GM12865 (cell line): ENCODE measurements around the gene CDK16.

ENCODE experiments used
- DNase-seq: peaks from one replicate; pipeline ENCODE4 v3.0.0; 2010; ENCODE audit warnings: low read depth
- H3K4me3 ChIP-seq: 2 replicates; pipeline ENCODE4 v1.5.1; 2011; ENCODE audit warnings: mild to moderate bottlenecking, low read depth, low read length, control low read depth
- TF ChIP-seq, protein P1 (sequence below): IDR thresholded peaks from 2 replicates; pipeline ENCODE4 v1.5.1; 2011; ENCODE audit warnings: low read length, control low read depth, low read depth, inconsistent platforms; ENCODE audit not compliant: insufficient read depth; ENCODE audit errors: missing control alignments

Gene CDK16

GRCh38 chrX:47178337-47178736 is 40.1 kb upstream of the CDK16 start:
- no peak overlapping the region for H3K4me3 ChIP-seq
- TF ChIP-seq, protein P1, sequence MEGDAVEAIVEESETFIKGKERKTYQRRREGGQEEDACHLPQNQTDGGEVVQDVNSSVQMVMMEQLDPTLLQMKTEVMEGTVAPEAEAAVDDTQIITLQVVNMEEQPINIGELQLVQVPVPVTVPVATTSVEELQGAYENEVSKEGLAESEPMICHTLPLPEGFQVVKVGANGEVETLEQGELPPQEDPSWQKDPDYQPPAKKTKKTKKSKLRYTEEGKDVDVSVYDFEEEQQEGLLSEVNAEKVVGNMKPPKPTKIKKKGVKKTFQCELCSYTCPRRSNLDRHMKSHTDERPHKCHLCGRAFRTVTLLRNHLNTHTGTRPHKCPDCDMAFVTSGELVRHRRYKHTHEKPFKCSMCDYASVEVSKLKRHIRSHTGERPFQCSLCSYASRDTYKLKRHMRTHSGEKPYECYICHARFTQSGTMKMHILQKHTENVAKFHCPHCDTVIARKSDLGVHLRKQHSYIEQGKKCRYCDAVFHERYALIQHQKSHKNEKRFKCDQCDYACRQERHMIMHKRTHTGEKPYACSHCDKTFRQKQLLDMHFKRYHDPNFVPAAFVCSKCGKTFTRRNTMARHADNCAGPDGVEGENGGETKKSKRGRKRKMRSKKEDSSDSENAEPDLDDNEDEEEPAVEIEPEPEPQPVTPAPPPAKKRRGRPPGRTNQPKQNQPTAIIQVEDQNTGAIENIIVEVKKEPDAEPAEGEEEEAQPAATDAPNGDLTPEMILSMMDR: no peak
- no peak for DNase-seq

DNA sequence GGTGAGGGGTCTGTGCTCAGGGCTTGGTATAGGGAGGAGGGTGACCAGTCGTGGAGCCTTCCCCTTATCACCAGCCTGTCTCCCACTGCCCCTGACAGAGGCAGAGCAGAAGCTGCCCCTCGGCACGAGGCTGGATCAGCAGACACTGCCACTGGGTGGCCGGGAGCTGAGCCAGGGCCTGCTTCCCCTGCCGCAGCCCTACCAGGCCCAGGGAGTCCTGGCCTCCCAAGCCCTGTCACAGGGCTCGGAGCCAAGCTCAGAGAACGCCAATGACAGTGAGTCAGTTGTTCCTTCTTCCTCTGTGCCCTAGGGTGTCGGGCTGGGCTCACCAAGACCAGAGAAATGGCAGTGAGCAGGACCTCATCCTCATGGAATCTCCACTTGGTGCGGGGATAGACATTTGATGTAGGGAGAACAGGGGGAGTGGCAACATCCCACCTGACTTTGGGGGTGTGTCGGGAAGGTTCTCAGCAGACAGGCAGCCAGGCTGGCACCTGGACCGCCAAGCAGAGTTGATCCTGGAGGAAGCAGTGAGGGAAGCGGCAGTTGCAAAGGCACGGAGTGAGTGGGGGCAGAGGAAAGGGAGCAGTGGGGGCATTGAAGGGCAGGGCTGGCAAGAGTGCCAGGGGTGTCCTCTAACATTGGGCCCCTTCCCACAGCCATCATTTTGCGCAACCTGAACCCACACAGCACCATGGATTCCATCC is 39.1 kb upstream of the CDK16 start:
- DNase-seq: no peak
- no peak overlapping the region for H3K4me3 ChIP-seq
- TF ChIP-seq, protein P1: no peak

DNA sequence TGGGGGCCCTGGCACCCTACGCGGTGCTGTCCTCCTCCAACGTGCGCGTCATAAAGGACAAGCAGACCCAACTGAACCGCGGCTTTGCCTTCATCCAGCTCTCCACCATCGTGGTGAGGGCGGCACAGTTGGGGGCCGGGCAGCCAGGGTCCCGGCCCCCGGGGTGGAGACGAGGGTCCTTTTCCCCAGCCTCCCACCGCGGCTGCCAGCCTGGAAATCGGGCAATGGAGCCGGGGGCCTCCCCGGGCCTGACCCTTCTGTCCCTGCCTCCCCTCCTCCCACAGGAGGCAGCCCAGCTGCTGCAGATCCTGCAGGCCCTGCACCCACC is 38.6 kb upstream of the CDK16 start:
- H3K4me3 ChIP-seq: no peak overlapping the region
- TF ChIP-seq, protein P1: no peak
- DNase-seq: no peak

DNA sequence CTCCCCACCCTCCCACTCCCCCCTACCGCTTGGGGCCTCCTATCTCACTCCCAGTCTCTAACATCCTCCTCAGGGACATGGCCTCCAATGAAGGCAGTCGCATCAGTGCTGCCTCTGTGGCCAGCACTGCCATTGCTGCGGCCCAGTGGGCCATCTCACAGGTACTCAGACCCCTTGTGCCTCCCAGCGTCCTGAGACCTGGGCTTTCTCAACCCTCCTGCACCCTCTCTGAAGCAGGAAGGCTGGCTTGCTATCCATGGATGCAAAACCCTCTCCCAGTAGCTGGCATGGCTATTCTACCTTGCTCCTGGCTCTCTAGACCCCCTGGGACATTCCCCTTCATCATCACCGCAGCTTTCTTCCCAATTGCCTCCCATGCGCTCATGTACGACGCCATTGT is 38.1 kb upstream of the CDK16 start:
- no peak for DNase-seq
- H3K4me3 ChIP-seq: no peak overlapping the region
- TF ChIP-seq, protein P1: no peak

DNA sequence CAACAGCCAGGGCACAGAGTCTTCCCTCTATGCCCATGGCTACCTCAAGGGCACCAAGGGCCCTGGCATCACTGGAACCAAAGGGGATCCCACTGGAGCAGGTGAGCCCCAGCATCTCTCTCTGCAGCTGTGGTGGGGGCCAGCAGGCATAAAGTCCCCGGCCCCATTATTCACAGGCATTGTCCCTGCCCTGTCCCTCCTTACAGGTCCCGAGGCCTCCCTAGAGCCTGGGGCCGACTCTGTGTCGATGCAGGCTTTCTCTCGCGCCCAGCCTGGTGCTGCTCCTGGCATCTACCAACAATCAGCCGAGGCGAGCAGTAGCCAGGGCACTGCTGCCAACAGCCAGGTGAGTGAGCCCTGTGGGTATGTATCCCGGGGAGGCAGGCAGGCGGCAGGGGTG is 37.2 kb upstream of the CDK16 start:
- DNase-seq: no peak
- H3K4me3 ChIP-seq: no peak overlapping the region
- TF ChIP-seq, protein P1: no peak

DNA sequence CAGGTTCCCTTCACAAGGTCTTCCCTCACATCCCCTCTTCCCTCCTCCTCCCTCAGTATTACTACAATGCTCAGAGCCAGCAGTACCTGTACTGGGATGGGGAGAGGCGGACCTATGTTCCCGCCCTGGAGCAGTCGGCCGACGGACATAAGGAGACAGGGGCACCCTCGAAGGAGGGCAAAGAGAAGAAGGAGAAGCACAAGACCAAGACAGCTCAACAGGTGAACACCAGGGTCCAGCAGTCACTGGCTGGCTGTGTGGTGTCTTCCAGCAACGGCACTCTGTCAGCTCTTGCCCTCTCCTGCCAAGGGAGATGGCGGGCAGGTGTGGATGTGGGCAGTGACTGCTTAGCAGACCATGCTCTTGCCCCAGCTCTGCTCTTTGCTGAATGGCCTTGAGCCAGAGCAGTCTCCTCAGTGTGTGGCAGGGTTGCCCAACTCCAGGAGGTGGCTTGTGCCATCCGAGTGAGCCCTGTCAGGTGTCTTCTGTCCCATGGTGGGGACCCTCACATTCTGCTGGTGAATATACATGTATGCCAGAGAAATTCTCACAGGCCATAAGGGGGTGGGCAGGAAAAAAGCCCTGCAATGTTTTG is 36.3 kb upstream of the CDK16 start:
- H3K4me3 ChIP-seq: no peak overlapping the region
- TF ChIP-seq, protein P1: no peak
- no peak for DNase-seq

DNA sequence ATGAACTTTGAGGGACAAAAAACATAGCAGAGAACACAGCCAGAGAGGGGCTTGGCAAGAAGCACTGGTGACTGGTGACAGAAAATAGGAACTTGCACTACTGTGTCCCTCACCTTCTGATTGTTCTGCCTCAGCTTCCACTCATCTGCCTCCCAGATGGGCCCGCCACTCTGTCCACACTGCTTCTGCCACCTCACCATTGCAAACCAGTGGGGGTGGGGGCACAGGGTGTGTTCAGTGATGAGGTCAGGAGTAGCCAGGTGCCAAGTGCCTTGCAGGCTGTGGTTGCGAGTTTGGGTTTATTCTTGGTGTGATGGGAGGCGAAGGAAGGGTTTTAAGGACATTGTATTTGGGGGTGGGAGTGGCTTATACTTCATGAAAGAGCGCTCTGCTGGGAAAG is 34.0 kb upstream of the CDK16 start:
- TF ChIP-seq, protein P1: no peak
- H3K4me3 ChIP-seq: no peak overlapping the region

More for the DNA sequence above, 34.0 kb upstream of the CDK16 start:
- DNase-seq: no peak
